GM23338 (cell line): ENCODE results near the gene LEKR1.

Experiments
- CREB1 ChIP-seq: fragments of 250-450 bp; sonication (Bioruptor Pico); IDR thresholded peaks from 2 replicates; pipeline ENCODE4 v1.5.0; 2020; ENCODE audit warnings: low read depth, mild to moderate bottlenecking, moderate library complexity
- CTCF ChIP-seq, 2 experiments: fragments of 200-600 bp in 1 of 2; sonication (generic) in 1 of 2; conservative IDR thresholded peaks; 2 replicates each; pipeline versions ENCODE4 v1.5.1 to v1.6.1; 2016 to 2017; ENCODE audit warnings: antibody characterized with exemption in 2 of 2, low read depth in 2 of 2, mild to moderate bottlenecking in 2 of 2, moderate library complexity in 1 of 2
- ETS1 ChIP-seq: IDR thresholded peaks from 2 replicates; pipeline ENCODE4 v1.6.1; 2016; ENCODE audit warnings: antibody characterized with exemption
- EZH2 ChIP-seq: fragments of 200-600 bp; sonication (generic); IDR thresholded peaks from one replicate; pipeline ENCODE4 v1.8.0; 2017; ENCODE audit warnings: antibody characterized with exemption, mild to moderate bottlenecking, low read depth; ENCODE audit not compliant: unreplicated experiment
- EZH2phosphoT487 ChIP-seq: fragments of 200-600 bp; sonication (generic); IDR thresholded peaks from one replicate; pipeline ENCODE4 v1.8.1; 2018; ENCODE audit warnings: antibody characterized with exemption; ENCODE audit not compliant: unreplicated experiment
- JUNB ChIP-seq: IDR thresholded peaks from one replicate; pipeline ENCODE4 v1.6.1; 2016; ENCODE audit warnings: antibody characterized with exemption; ENCODE audit not compliant: unreplicated experiment
- NANOG ChIP-seq: IDR thresholded peaks from 2 replicates; pipeline ENCODE4 v1.6.1; 2016; ENCODE audit warnings: antibody characterized with exemption, borderline replicate concordance
- POLR2AphosphoS5 ChIP-seq: IDR thresholded peaks from 2 replicates; pipeline ENCODE4 v1.6.1; 2016; ENCODE audit warnings: antibody characterized with exemption, low read depth
- REST ChIP-seq: IDR thresholded peaks from one replicate; pipeline ENCODE4 v1.6.1; 2018; ENCODE audit warnings: antibody characterized with exemption; ENCODE audit not compliant: unreplicated experiment
- STAT1 ChIP-seq: IDR thresholded peaks from one replicate; pipeline ENCODE4 v1.6.1; 2016; ENCODE audit warnings: antibody characterized with exemption; ENCODE audit not compliant: unreplicated experiment
- ZNF114 ChIP-seq: fragments of 250-450 bp; sonication (Bioruptor Pico); IDR thresholded peaks from 2 replicates; pipeline ENCODE4 v1.5.0; 2020; ENCODE audit warnings: mild to moderate bottlenecking, moderate library complexity
- ZNF331 ChIP-seq: fragments of 250-450 bp; sonication (Bioruptor Pico); IDR thresholded peaks from 2 replicates; pipeline ENCODE4 v1.5.0; 2020; ENCODE audit warnings: low read depth, mild to moderate bottlenecking, moderate library complexity
- ZNF462 ChIP-seq: fragments of 250-450 bp; sonication (Bioruptor Pico); IDR thresholded peaks from 2 replicates; pipeline ENCODE4 v1.5.0; 2020; ENCODE audit warnings: mild to moderate bottlenecking, moderate library complexity

- TF ChIP-seq CTCF (conservative IDR thresholded peaks at IDR 0.05; ENCODE audit: low read depth in 2 of 2) = no peak
- no peak for TF ChIP-seq POLR2AphosphoS5
- TF ChIP-seq EZH2phosphoT487 = no peak
- no peak for TF ChIP-seq EZH2
- no peak for TF ChIP-seq ETS1
- no peak for TF ChIP-seq CREB1 (CRISPR knock-in tag)
- TF ChIP-seq JUNB = no peak
- TF ChIP-seq REST = no peak
- no peak for TF ChIP-seq ZNF331 (CRISPR knock-in tag)
- no peak for TF ChIP-seq NANOG
- TF ChIP-seq STAT1 = no peak
- no peak for TF ChIP-seq ZNF462 (CRISPR knock-in tag)
- no peak for TF ChIP-seq ZNF114 (CRISPR knock-in tag)
Observed at GRCh38 chr3:156862338-156862737, 36.2 kb downstream of the LEKR1 start.
